ENCODE data around the gene CPZ.

CPZ gene

GRCh38 chr4:8583655-8584025 is 8.9 kb upstream of the CPZ start:
- Histone ChIP-seq H3K9ac (ENCODE audit: low read length) (no peak overlapping the region), H3K9me3 (ENCODE audit: control insufficient read depth, low read depth, low read length) (no peaks in the 10 kb centered on the region), H3K4me1 (ENCODE audit: control insufficient read depth, low read depth, low read length) (peaks cover 3% of the 10 kb centered on the region), H3K27me3 (ENCODE audit: control insufficient read depth, insufficient read depth, low read length) (peaks cover 57% of the 10 kb centered on the region), H3K27ac (ENCODE audit: low read length) (no peak overlapping the region), H3K4me3 (ENCODE audit: low read length) (no peak overlapping the region), H3K36me3 (ENCODE audit: control insufficient read depth, low read depth, low read length) (no peaks in the 10 kb centered on the region)

- H3K9me3 ChIP-seq (ENCODE audit: control insufficient read depth, low read depth, low read length), result no peaks in the 10 kb centered on the region
- H3K27ac ChIP-seq (ENCODE audit: low read length), result no peak overlapping the region
- H3K4me1 ChIP-seq (ENCODE audit: control insufficient read depth, low read depth, low read length), result peaks cover 3% of the 10 kb centered on the region
- H3K9ac ChIP-seq (ENCODE audit: low read length), result no peak overlapping the region
- H3K4me3 ChIP-seq (ENCODE audit: low read length), result no peak overlapping the region
- no peaks in the 10 kb centered on the region for H3K36me3 ChIP-seq (ENCODE audit: control insufficient read depth, low read depth, low read length)
- H3K27me3 ChIP-seq (ENCODE audit: control insufficient read depth, insufficient read depth, low read length), result peaks cover 43% of the 10 kb centered on the region
Observed at GRCh38 chr4:8585186-8585585, 7.4 kb upstream of the CPZ start.

- no peak overlapping the region for H3K4me3 ChIP-seq (ENCODE audit: low read length)
- H3K9me3 ChIP-seq (ENCODE audit: control insufficient read depth, low read depth, low read length), result no peaks in the 10 kb centered on the region
- peaks cover 3% of the 10 kb centered on the region for H3K4me1 ChIP-seq (ENCODE audit: control insufficient read depth, low read depth, low read length)
- H3K36me3 ChIP-seq (ENCODE audit: control insufficient read depth, low read depth, low read length), result no peaks in the 10 kb centered on the region
- no peak overlapping the region for H3K9ac ChIP-seq (ENCODE audit: low read length)
- peaks cover 45% of the 10 kb centered on the region for H3K27me3 ChIP-seq (ENCODE audit: control insufficient read depth, insufficient read depth, low read length)
- no peak overlapping the region for H3K27ac ChIP-seq (ENCODE audit: low read length)
Observed at GRCh38 chr4:8585721-8586212, 6.8 kb upstream of the CPZ start.

GRCh38 chr4:8586246-8586645 is 6.3 kb upstream of the CPZ start:
- Histone ChIP-seq H3K9me3 (ENCODE audit: control insufficient read depth, low read depth, low read length) (no peaks in the 10 kb centered on the region), H3K27ac (ENCODE audit: low read length) (no peak overlapping the region), H3K36me3 (ENCODE audit: control insufficient read depth, low read depth, low read length) (no peaks in the 10 kb centered on the region), H3K27me3 (ENCODE audit: control insufficient read depth, insufficient read depth, low read length) (peaks cover 45% of the 10 kb centered on the region), H3K9ac (ENCODE audit: low read length) (no peak overlapping the region), H3K4me3 (ENCODE audit: low read length) (no peak overlapping the region), H3K4me1 (ENCODE audit: control insufficient read depth, low read depth, low read length) (peaks cover 3% of the 10 kb centered on the region)

- Histone ChIP-seq H3K9me3 (ENCODE audit: control insufficient read depth, low read depth, low read length) (no peaks in the 10 kb centered on the region), H3K4me1 (ENCODE audit: control insufficient read depth, low read depth, low read length) (peaks cover 8% of the 10 kb centered on the region), H3K9ac (ENCODE audit: low read length) (no peak overlapping the region), H3K36me3 (ENCODE audit: control insufficient read depth, low read depth, low read length) (no peaks in the 10 kb centered on the region), H3K4me3 (ENCODE audit: low read length) (no peak overlapping the region), H3K27me3 (ENCODE audit: control insufficient read depth, insufficient read depth, low read length) (peaks cover 45% of the 10 kb centered on the region), H3K27ac (ENCODE audit: low read length) (no peak overlapping the region)
Observed at GRCh38 chr4:8586671-8587468, 5.7 kb upstream of the CPZ start.

GRCh38 chr4:8587469-8588195 is 4.9 kb upstream of the CPZ start:
- Histone ChIP-seq H3K9ac (ENCODE audit: low read length) (no peak overlapping the region), H3K36me3 (ENCODE audit: control insufficient read depth, low read depth, low read length) (no peaks in the 10 kb centered on the region), H3K27ac (ENCODE audit: low read length) (no peak overlapping the region), H3K9me3 (ENCODE audit: control insufficient read depth, low read depth, low read length) (no peaks in the 10 kb centered on the region), H3K4me1 (ENCODE audit: control insufficient read depth, low read depth, low read length) (peaks cover 13% of the 10 kb centered on the region), H3K27me3 (ENCODE audit: control insufficient read depth, insufficient read depth, low read length) (peaks cover 43% of the 10 kb centered on the region), H3K4me3 (ENCODE audit: low read length) (no peak overlapping the region)

- H3K9ac ChIP-seq (ENCODE audit: low read length), result no peak overlapping the region
- H3K27me3 ChIP-seq (ENCODE audit: control insufficient read depth, insufficient read depth, low read length), result peaks cover 43% of the 10 kb centered on the region
- no peaks in the 10 kb centered on the region for H3K36me3 ChIP-seq (ENCODE audit: control insufficient read depth, low read depth, low read length)
- H3K9me3 ChIP-seq (ENCODE audit: control insufficient read depth, low read depth, low read length), result no peaks in the 10 kb centered on the region
- H3K4me3 ChIP-seq (ENCODE audit: low read length), result no peak overlapping the region
- H3K4me1 ChIP-seq (ENCODE audit: control insufficient read depth, low read depth, low read length), result peaks cover 13% of the 10 kb centered on the region
- H3K27ac ChIP-seq (ENCODE audit: low read length), result no peak overlapping the region
Observed at GRCh38 chr4:8588196-8588470, 4.4 kb upstream of the CPZ start.

- H3K27me3 ChIP-seq (ENCODE audit: control insufficient read depth, insufficient read depth, low read length), result peaks cover 37% of the 10 kb centered on the region
- no peak overlapping the region for H3K4me3 ChIP-seq (ENCODE audit: low read length)
- H3K9me3 ChIP-seq (ENCODE audit: control insufficient read depth, low read depth, low read length), result no peaks in the 10 kb centered on the region
- H3K36me3 ChIP-seq (ENCODE audit: control insufficient read depth, low read depth, low read length), result no peaks in the 10 kb centered on the region
- H3K4me1 ChIP-seq (ENCODE audit: control insufficient read depth, low read depth, low read length), result peaks cover 21% of the 10 kb centered on the region
- H3K27ac ChIP-seq (ENCODE audit: low read length), result no peak overlapping the region
- no peak overlapping the region for H3K9ac ChIP-seq (ENCODE audit: low read length)
Observed at GRCh38 chr4:8589336-8589735, 3.2 kb upstream of the CPZ start.

- Histone ChIP-seq H3K4me3 (ENCODE audit: low read length) (no peak overlapping the region), H3K9ac (ENCODE audit: low read length) (no peak overlapping the region), H3K27ac (ENCODE audit: low read length) (no peak overlapping the region), H3K9me3 (ENCODE audit: control insufficient read depth, low read depth, low read length) (no peaks in the 10 kb centered on the region), H3K4me1 (ENCODE audit: control insufficient read depth, low read depth, low read length) (peaks cover 21% of the 10 kb centered on the region), H3K27me3 (ENCODE audit: control insufficient read depth, insufficient read depth, low read length) (peaks cover 31% of the 10 kb centered on the region), H3K36me3 (ENCODE audit: control insufficient read depth, low read depth, low read length) (no peaks in the 10 kb centered on the region)
Observed at GRCh38 chr4:8589823-8590545, 2.6 kb upstream of the CPZ start.

- Histone ChIP-seq H3K36me3 (ENCODE audit: control insufficient read depth, low read depth, low read length) (no peaks in the 10 kb centered on the region), H3K9ac (ENCODE audit: low read length) (no peak overlapping the region), H3K4me1 (ENCODE audit: control insufficient read depth, low read depth, low read length) (peaks cover 21% of the 10 kb centered on the region), H3K27me3 (ENCODE audit: control insufficient read depth, insufficient read depth, low read length) (peaks cover 31% of the 10 kb centered on the region), H3K4me3 (ENCODE audit: low read length) (no peak overlapping the region), H3K27ac (ENCODE audit: low read length) (no peak overlapping the region), H3K9me3 (ENCODE audit: control insufficient read depth, low read depth, low read length) (no peaks in the 10 kb centered on the region)
Observed at GRCh38 chr4:8590546-8590880, 2.1 kb upstream of the CPZ start.

- H3K27me3 ChIP-seq (ENCODE audit: control insufficient read depth, insufficient read depth, low read length), result peaks cover 31% of the 10 kb centered on the region
- H3K4me3 ChIP-seq (ENCODE audit: low read length), result no peak overlapping the region
- H3K4me1 ChIP-seq (ENCODE audit: control insufficient read depth, low read depth, low read length), result peaks cover 21% of the 10 kb centered on the region
- H3K27ac ChIP-seq (ENCODE audit: low read length), result no peak overlapping the region
- H3K36me3 ChIP-seq (ENCODE audit: control insufficient read depth, low read depth, low read length), result no peaks in the 10 kb centered on the region
- H3K9ac ChIP-seq (ENCODE audit: low read length), result no peak overlapping the region
- H3K9me3 ChIP-seq (ENCODE audit: control insufficient read depth, low read depth, low read length), result no peaks in the 10 kb centered on the region
Observed at GRCh38 chr4:8591114-8591513, 1.5 kb upstream of the CPZ start.
